GM19328 (cell line): ENCODE measurements around the gene LRRC37B.
"Not testable (repeated sequence)": the region's sequence is repeated elsewhere in the genome, so short reads cannot be mapped to it uniquely, and the experiment has no call there.

Experiments
- ATAC-seq: cut with Tn5 transposase; IDR thresholded peaks from one replicate; pipeline ENCODE4 v1.9.1; 2021; ENCODE audit warnings: mild to moderate bottlenecking, moderate library complexity; ENCODE audit not compliant: unreplicated experiment

LRRC37B gene

DNA sequence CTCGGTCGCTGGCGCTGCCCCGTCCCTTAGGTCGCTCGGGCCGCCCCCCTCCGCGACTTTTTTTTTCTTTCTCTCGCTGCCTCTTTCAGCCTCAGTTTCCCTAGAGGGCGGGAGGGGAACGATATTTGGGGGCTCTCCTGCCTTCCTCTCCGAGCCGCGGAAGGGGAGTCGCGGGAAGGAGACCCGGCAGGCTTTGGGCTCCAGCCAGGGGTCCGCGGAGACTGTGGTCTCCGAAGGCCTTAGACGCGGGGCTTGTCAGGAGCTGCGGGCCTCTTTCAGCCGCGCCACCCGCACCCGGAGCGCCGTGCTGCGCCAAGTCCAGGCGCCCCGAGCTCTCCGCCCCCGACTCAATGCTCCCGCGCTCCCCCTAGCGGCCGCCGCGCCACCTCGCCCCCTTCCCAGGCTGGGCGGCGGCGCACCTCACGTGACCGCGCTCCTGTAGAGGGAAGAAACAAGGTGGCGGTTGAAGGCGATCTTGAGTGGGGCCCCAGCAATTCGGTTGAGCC lies at the start of gene LRRC37B:
Gene LRRC37B (plus strand): TSS at position 427 of the 506 bp plus-strand sequence. CDS start 14,010 bp downstream, outside the sequence.
- peak; percentile 79 for ATAC-seq

DNA sequence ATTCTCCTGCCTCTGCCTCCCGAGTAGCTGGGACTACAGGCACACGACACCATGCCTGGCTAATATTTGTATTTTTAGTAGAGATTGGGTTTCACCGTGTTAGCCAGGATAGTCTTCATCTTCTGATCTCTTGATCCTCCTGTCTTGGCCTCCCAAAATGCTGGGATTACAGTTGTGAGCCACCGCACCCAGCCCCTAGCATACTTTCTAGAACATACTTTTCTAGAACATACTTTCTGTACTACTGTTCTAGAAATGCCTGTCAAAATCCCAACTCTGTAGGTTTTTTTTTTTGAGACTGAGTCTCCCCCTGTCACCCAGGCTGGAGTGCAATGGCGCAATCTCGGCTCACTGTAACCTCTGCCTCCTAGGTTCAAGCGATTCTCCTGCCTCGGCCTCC lies 43.1 kb upstream of the LRRC37B start:
- ATAC-seq: not testable (repeated sequence)

DNA sequence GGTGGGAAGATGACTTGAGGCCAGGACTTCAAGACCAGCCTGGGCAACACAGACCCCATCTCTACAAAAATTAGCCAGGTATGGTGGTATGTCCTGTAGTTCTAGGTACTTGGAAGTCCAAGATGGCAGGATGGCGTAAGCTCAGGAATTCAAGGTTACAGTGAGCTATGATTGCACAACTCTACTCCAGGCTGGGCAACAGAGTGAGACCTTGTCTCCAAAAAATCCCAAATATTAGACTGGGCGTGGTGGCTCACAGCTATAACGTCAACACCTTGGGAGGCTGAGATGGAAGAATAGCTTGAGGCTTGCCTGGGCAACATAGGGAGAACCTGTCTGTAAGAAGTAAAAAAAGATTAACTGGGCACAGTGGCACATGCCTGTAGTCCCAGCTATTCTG lies 39.5 kb upstream of the LRRC37B start:
- no peak for ATAC-seq

DNA sequence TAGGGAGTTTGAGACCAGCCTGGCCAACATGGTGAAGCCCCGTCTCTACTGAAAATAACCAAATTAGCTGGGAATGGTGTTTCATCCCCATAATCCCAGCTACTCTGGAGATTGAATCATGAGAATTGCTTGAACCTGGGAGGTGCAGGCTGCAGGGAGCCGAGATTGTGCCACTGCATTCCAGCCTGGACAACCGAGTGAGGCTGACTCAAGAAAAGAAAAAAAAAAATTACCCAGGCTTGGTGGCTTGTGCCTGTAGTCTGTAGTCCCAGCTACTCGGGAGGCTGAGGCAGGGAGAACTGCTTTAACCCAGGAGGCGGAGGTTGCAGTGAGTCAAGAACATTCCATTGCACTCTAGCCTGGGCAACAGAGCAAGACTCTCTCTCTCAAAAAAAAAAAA lies 36.8 kb upstream of the LRRC37B start:
- not testable (repeated sequence) for ATAC-seq

GRCh38 chr17:31974269-31975071 lies 32.7 kb upstream of the LRRC37B start:
- not testable (repeated sequence) for ATAC-seq

DNA sequence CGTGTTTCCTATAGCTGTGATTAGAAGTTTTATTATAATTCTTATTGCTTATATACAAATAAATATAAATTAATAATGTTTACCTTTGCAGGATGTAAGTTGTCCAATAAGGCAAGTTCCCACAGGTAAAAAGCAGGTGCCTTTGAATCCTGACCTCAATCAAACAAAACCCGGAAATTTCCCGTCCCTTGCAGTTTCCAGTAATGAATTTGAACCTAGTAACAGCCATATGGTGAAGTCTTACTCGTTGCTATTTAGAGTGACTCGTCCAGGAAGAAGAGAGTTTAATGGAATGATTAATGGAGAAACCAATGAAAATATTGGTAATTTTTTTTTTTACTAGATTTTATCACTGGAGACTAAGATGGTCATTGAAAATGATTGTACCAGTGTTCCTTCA lies 31.8 kb upstream of the LRRC37B start:
- ATAC-seq: not testable (repeated sequence)

DNA sequence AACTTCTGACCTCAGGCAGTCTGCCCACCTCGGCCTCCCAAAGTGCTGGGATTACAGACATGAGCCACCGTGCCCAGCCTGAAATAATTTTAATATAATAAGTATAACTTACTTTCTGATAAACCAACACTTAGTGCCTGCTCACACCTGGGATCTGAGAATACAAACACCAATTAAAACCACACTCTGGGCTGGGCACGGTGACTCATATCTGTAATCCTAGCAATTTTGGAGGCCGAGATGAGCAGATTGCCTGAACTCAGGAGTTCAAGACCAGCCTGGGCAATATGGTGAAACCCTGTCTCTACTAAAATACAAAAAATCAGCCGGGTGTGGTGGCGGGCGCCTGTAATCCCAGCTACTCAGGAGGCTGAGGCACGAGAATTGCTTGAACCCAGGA lies 15.4 kb upstream of the LRRC37B start:
- not testable (repeated sequence) for ATAC-seq

- ATAC-seq: no peak
Measured at GRCh38 chr17:31997005-31997404, 10.2 kb upstream of the LRRC37B start.

GRCh38 chr17:32007463-32008298 lies 498 bp downstream of the LRRC37B start:
- peak; percentile 40 for ATAC-seq

DNA sequence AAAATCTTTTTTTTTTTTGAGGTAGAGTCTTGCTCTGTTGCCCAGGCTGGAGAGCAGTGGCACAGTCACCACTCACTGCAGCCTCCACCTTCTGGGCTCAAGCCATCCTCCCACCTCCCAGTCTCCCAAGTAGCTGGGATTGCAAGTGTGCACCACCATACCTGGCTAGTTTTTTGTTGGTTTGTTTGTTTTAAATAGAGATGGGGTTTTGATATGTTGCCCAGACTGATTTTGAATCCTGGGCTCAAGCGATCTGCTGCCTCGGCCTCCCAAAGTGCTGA lies 2.0 kb downstream of the LRRC37B start:
- ATAC-seq: no peak

GRCh38 chr17:32010114-32010513 lies 2.9 kb downstream of the LRRC37B start:
- ATAC-seq: no peak

DNA sequence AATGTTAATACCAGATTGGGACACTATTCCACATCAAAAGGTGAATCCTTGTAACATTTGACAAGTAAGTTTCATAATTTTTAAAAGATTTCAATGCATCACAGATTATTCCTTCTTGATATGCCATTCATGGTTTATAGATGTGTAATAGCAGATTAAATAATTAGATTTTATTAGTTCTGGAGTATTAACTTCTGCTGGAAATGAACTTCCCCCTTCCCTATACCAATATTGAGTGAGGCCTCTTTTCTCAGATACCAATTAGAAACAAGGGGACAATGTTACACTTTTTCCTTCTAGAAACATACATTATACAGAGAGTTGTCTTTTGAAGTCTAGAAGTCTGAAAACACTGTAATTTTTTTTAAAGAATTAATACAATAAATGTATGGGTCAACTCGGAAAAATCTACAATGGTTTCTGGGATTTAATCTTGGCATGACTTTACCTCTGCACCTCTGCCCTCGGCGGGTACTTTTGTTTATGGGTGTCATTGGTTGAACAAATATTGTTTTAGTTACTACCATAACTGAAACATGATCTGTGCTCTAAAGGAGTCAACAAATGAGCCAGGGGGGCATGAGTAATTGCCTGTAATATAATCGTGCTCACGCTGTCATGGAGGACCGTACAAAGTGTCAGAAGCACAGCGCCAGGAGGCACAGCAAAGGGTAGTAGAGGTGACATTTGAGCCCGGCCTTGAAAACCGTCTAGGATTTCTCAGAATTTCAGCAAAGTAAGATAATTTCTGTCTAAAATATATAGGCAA lies 8.2 kb downstream of the LRRC37B start:
- no peak for ATAC-seq

DNA sequence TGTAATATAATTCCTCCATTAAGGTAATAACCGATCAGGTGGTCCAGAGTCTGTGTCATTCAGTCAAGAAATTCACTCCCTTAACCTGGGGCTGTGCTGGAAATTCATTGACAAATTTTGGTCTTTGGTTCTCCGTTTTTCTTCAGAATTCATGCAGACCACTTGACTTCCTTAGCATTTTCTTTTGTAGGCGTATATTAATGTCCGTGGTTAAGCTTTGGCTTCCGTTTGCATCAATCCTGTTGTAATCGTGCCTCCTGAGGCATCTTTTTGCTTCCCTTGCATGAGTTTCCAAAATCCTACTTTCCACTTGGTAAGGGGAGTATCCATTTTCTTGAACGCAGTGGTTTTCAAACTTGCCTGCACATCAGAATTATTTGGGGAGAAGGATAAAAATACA lies 9.0 kb downstream of the LRRC37B start:
- no peak for ATAC-seq

- no peak for ATAC-seq
Measured at GRCh38 chr17:32019228-32019627, 12.0 kb downstream of the LRRC37B start.

DNA sequence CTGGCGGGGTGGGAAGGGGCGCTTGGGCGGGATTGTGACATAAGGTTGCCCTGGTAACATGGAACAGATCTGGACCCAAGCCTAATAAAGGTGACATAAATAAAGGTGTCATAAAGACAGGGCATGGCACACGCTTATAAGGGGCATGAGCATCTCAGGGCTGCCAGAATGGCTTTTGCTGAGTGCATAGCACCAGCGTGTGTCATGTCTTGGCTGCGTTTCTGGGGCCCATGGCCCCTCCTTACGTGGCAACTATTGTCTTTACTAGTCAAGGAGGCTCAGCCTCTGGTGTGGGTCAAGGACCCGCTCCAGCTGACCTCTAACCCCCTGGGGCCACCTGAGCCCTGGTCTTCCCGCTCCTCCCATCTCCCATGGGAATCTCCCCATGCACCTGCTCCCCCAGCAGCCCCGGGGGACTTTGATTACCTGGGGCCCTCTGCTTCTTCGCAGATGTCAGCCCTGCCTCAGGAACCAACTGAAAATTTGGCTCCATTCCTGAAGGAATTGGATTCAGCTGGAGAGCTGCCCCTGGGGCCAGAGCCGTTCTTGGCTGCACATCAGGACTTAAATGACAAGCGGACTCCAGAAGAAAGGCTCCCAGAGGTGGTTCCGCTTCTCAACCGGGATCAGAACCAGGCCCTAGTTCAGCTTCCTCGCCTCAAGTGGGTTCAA lies 13.9 kb downstream of the LRRC37B start:
- no peak for ATAC-seq

- no peak for ATAC-seq
Measured at GRCh38 chr17:32021615-32021955, 14.4 kb downstream of the LRRC37B start.

DNA sequence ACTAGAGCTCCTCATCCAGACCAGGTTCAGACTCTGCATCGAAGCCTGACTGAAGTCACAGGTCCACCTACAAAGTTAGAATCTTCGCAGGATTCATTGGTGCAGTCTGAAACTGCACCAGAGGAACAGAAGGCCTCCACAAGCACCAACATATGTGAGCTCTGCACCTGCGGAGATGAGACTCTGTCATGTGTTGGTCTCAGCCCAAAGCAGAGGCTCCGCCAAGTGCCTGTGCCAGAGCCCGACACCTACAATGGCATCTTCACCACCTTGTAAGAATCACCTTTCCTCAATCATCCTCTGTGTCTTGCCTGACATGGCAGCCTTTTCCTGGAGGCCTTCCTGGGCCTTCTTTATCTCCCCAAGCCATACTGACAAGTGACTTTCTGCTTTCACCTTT lies 15.4 kb downstream of the LRRC37B start:
- ATAC-seq: not testable (repeated sequence)

- ATAC-seq: not testable (repeated sequence)
Measured at GRCh38 chr17:32027271-32027670, 20.1 kb downstream of the LRRC37B start.

- no peak for ATAC-seq
Measured at GRCh38 chr17:32033223-32033622, 26.0 kb downstream of the LRRC37B start.

DNA sequence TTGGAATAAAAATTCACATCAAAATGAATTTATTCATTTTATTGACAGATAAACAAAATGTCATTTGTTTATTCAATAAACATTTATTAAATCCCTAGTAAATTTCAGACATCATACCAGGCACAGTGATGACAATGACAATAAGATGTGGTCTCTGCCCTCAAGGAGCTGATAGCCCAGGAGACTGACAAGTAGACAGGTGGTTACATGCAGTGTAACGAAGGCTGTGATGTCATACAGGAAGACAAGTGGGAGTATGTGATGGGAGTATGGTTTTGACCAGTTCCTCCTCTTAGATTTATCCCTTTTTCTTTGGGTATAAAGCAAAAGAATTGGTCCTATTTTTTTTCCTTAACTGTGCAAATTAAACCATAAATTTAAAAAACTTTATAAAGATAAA lies 26.6 kb downstream of the LRRC37B start:
- ATAC-seq: not testable (repeated sequence)

- ATAC-seq: not testable (repeated sequence)
Measured at GRCh38 chr17:32040246-32040645, 33.1 kb downstream of the LRRC37B start.
